ENCODE measurements around the gene NR6A1.

NR6A1 gene

DNA sequence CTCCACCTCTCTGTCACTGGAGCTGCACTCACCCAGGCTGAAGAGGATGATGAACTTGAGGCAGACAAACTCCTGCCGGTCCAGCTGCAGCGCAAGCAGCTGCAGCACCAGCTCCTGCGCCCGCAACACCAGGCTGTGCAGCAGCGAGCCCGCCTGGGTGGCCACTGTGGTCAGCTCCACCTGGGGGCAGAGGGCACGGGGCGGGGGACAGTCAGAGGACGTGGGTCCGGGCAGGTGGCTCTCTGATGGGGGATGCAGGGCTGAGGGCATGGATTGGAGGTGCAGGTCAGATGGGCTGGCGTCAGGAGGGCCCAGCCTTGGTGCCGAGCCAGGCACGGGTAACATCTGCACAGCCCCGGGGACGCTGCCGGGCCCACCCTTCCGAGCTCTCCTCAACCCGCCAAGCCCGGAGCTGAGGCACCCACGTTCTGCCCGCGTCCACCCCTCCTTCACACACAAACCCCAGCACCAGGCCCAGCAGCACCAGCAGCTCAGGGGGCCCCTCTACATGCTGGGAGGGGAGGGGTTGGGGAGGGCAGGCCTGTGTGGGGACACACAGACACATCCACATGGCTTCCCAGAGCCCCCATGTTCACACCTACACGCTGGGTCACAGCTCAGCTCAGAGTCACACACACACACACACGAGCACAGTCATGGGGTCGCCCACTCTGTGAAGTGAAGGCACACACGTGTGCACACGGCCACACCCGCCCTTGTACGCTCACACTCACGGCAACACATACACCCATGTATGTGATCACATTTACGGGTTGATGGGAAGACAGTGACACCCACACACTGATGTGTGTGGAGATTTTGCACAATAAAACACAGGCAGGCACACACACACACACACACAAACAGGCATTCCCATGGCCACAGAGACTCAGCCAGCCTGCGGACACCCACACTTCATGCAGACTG lies 279.8 kb downstream of the NR6A1 start:
- H3K79me2 ChIP-seq (ENCODE audit: insufficient read depth, low read length): no peaks in the 10 kb centered on the region
- no peak overlapping the region for H3K4me3 ChIP-seq (ENCODE audit: low read length, poor library complexity, severe bottlenecking)
- H3F3A ChIP-seq (ENCODE audit: low read depth): no peaks in the 10 kb centered on the region
- no peaks in the 10 kb centered on the region for H3K4me1 ChIP-seq (ENCODE audit: insufficient read depth, low read length, poor library complexity, severe bottlenecking)
- H3K9me2 ChIP-seq (replicated peaks; ENCODE audit: low read depth, low read length): no peaks in the 10 kb centered on the region
- no peaks in the 10 kb centered on the region for H4K20me1 ChIP-seq (ENCODE audit: insufficient read depth, low read length, poor library complexity, severe bottlenecking)
- H2AFZ ChIP-seq (ENCODE audit: low read length): no peak overlapping the region
- H3K27me3 ChIP-seq (ENCODE audit: insufficient read depth, low read length, poor library complexity, severe bottlenecking): no peaks in the 10 kb centered on the region
- H3K36me3 ChIP-seq (ENCODE audit: insufficient read depth, low read length): no peaks in the 10 kb centered on the region
- H3K4me2 ChIP-seq (ENCODE audit: low read depth, low read length, poor library complexity, severe bottlenecking): no peak overlapping the region
- H3K9me3 ChIP-seq (ENCODE audit: insufficient read depth, low read depth, low read length): no peaks in the 10 kb centered on the region
- H3K9ac ChIP-seq (ENCODE audit: low read depth, low read length, poor library complexity, severe bottlenecking): no peak overlapping the region
- no peak for TF ChIP-seq EZH2phosphoT487 (IDR thresholded peaks at IDR 0.05; ENCODE audit: borderline replicate concordance)
- TF ChIP-seq, protein P1, sequence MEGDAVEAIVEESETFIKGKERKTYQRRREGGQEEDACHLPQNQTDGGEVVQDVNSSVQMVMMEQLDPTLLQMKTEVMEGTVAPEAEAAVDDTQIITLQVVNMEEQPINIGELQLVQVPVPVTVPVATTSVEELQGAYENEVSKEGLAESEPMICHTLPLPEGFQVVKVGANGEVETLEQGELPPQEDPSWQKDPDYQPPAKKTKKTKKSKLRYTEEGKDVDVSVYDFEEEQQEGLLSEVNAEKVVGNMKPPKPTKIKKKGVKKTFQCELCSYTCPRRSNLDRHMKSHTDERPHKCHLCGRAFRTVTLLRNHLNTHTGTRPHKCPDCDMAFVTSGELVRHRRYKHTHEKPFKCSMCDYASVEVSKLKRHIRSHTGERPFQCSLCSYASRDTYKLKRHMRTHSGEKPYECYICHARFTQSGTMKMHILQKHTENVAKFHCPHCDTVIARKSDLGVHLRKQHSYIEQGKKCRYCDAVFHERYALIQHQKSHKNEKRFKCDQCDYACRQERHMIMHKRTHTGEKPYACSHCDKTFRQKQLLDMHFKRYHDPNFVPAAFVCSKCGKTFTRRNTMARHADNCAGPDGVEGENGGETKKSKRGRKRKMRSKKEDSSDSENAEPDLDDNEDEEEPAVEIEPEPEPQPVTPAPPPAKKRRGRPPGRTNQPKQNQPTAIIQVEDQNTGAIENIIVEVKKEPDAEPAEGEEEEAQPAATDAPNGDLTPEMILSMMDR (conservative IDR thresholded peaks at IDR 0.05; ENCODE audit: low read length): no peak

DNA sequence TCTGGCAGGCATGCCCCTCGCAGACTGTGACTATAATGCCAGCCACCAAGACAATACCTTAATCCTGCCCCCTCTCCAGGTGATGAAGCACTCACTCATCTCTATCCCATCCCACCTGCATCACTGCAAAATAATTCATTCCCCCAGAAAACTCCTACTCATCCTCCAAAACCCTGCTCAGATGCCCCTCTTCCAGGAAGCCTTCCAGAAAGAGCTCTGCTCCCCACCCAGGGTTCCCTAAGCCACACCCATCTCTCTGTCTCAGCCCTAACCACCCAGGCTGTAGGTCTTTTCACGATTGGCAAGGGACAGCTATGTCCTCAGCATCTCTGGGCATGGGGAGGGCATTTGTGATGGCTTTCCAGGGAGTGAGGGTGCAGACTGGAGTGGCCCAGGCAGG lies 281.1 kb downstream of the NR6A1 start:
- H3F3A ChIP-seq (ENCODE audit: low read depth): no peaks in the 10 kb centered on the region
- H3K79me2 ChIP-seq (ENCODE audit: insufficient read depth, low read length): no peaks in the 10 kb centered on the region
- no peaks in the 10 kb centered on the region for H3K4me1 ChIP-seq (ENCODE audit: insufficient read depth, low read length, poor library complexity, severe bottlenecking)
- no peak overlapping the region for H2AFZ ChIP-seq (ENCODE audit: low read length)
- H3K36me3 ChIP-seq (ENCODE audit: insufficient read depth, low read length): no peaks in the 10 kb centered on the region
- no peak overlapping the region for H3K4me2 ChIP-seq (ENCODE audit: low read depth, low read length, poor library complexity, severe bottlenecking)
- no peaks in the 10 kb centered on the region for H4K20me1 ChIP-seq (ENCODE audit: insufficient read depth, low read length, poor library complexity, severe bottlenecking)
- no peak for TF ChIP-seq EZH2phosphoT487 (IDR thresholded peaks at IDR 0.05; ENCODE audit: borderline replicate concordance)
- TF ChIP-seq, protein P1 (conservative IDR thresholded peaks at IDR 0.05; ENCODE audit: low read length): no peak
- H3K4me3 ChIP-seq (ENCODE audit: low read length, poor library complexity, severe bottlenecking): no peak overlapping the region
- H3K27me3 ChIP-seq (ENCODE audit: insufficient read depth, low read length, poor library complexity, severe bottlenecking): no peaks in the 10 kb centered on the region
- H3K9me2 ChIP-seq (replicated peaks; ENCODE audit: low read depth, low read length): no peaks in the 10 kb centered on the region
- no peaks in the 10 kb centered on the region for H3K9me3 ChIP-seq (ENCODE audit: insufficient read depth, low read depth, low read length)
- H3K9ac ChIP-seq (ENCODE audit: low read depth, low read length, poor library complexity, severe bottlenecking): no peak overlapping the region

DNA sequence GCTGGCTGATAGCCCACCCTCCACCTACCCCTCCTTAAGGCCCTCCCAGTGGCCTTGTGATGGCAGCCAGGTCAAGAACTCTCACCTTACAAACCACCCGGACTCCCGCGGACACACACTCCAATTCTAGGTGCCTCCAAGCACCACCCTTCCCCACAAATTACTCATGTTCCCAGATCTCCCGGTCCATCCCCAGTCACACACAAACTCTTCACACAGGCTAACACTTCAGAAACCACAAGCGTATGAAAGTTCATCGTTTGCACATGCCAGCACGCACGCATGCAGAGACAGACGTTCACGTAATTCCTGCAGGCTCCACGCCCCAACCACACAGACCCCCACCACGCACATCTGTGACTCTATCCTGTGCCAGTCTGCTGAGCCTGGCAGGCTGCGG lies 281.9 kb downstream of the NR6A1 start:
- H2AFZ ChIP-seq (ENCODE audit: low read length): no peak overlapping the region
- TF ChIP-seq, protein P1 (conservative IDR thresholded peaks at IDR 0.05; ENCODE audit: low read length): no peak
- no peak for TF ChIP-seq EZH2phosphoT487 (IDR thresholded peaks at IDR 0.05; ENCODE audit: borderline replicate concordance)
- H3K9me2 ChIP-seq (replicated peaks; ENCODE audit: low read depth, low read length): no peaks in the 10 kb centered on the region
- no peaks in the 10 kb centered on the region for H3K4me1 ChIP-seq (ENCODE audit: insufficient read depth, low read length, poor library complexity, severe bottlenecking)
- no peaks in the 10 kb centered on the region for H3K36me3 ChIP-seq (ENCODE audit: insufficient read depth, low read length)
- no peaks in the 10 kb centered on the region for H3K27me3 ChIP-seq (ENCODE audit: insufficient read depth, low read length, poor library complexity, severe bottlenecking)
- H3K9ac ChIP-seq (ENCODE audit: low read depth, low read length, poor library complexity, severe bottlenecking): no peak overlapping the region
- no peaks in the 10 kb centered on the region for H3F3A ChIP-seq (ENCODE audit: low read depth)
- H3K9me3 ChIP-seq (ENCODE audit: insufficient read depth, low read depth, low read length): no peaks in the 10 kb centered on the region
- H4K20me1 ChIP-seq (ENCODE audit: insufficient read depth, low read length, poor library complexity, severe bottlenecking): no peaks in the 10 kb centered on the region
- no peak overlapping the region for H3K4me2 ChIP-seq (ENCODE audit: low read depth, low read length, poor library complexity, severe bottlenecking)
- no peak overlapping the region for H3K4me3 ChIP-seq (ENCODE audit: low read length, poor library complexity, severe bottlenecking)
- no peaks in the 10 kb centered on the region for H3K79me2 ChIP-seq (ENCODE audit: insufficient read depth, low read length)

All from Loucy (cell line).